Placental epithelial cell (primary cell): ENCODE measurements around the gene PCDHGB7. TPM values are rescaled to one million over a fixed set of nuclear protein-coding genes. Genes with fewer than 3 reads are reported as not detected.

Experiments
- total RNA-seq: library from RNA; depleted of rRNA; stranded (reverse); fragments of >200 nt; gene quantifications from 2 replicates; pipeline ENCODE4 v1.2.3, GENCODE V29; 2012

PCDHGB7 gene
- total RNA-seq, 1 donor: 7.5 TPM

Other genes with a start within 250 kb of the PCDHGB7 start
- gene PCDHB7, start 245.0 kb upstream of the PCDHGB7 start, total RNA-seq: 0.22 and 0.79 TPM in 2 replicates
- gene PCDHB8, start 239.9 kb upstream of the PCDHGB7 start, total RNA-seq: under 0.01 TPM in 1 of 2 replicates, not detected in the other
- under 0.01 and 0.11 TPM in 2 replicates for gene PCDHB16, start 235.3 kb upstream of the PCDHGB7 start, total RNA-seq
- 0.54 TPM in 1 of 2 replicates, not detected in the other for gene PCDHB9, start 230.5 kb upstream of the PCDHGB7 start, total RNA-seq
- 0.39 TPM in 1 of 2 replicates, not detected in the other for gene PCDHB10, start 225.3 kb upstream of the PCDHGB7 start, total RNA-seq
- gene PCDHB11, start 218.1 kb upstream of the PCDHGB7 start, total RNA-seq: 0.39 TPM in 1 of 2 replicates, not detected in the other
- under 0.01 and 0.11 TPM in 2 replicates for gene PCDHB12, start 209.0 kb upstream of the PCDHGB7 start, total RNA-seq
- 0.43 and 0.79 TPM in 2 replicates for gene PCDHB13, start 203.8 kb upstream of the PCDHGB7 start, total RNA-seq
- gene PCDHB14, start 194.3 kb upstream of the PCDHGB7 start, total RNA-seq: 0.22 and 1.2 TPM in 2 replicates
- gene PCDHB15, start 172.3 kb upstream of the PCDHGB7 start, total RNA-seq: 0.11 and 0.39 TPM in 2 replicates
- 0.22 and 0.39 TPM in 2 replicates for gene SLC25A2, start 113.6 kb upstream of the PCDHGB7 start, total RNA-seq
- gene TAF7, start 96.9 kb upstream of the PCDHGB7 start, total RNA-seq: 49.9 and 60.9 TPM in 2 replicates
- 0.22 and 0.39 TPM in 2 replicates for gene PCDHGA1, start 87.2 kb upstream of the PCDHGB7 start, total RNA-seq
- 0.43 and 1.2 TPM in 2 replicates for gene PCDHGA2, start 78.9 kb upstream of the PCDHGB7 start, total RNA-seq
- gene PCDHGA3, start 73.8 kb upstream of the PCDHGB7 start, total RNA-seq: 0.33 and 1.2 TPM in 2 replicates
- gene PCDHGB1, start 67.6 kb upstream of the PCDHGB7 start, total RNA-seq: 0.98 and 2.0 TPM in 2 replicates
- gene PCDHGA4, start 62.7 kb upstream of the PCDHGB7 start, total RNA-seq: 1.5 and 2.7 TPM in 2 replicates
- 0.33 and 2.4 TPM in 2 replicates for gene PCDHGB2, start 57.7 kb upstream of the PCDHGB7 start, total RNA-seq
- gene PCDHGA5, start 53.5 kb upstream of the PCDHGB7 start, total RNA-seq: 0.43 and 1.6 TPM in 2 replicates
- 3.1 and 5.9 TPM in 2 replicates for gene PCDHGB3, start 47.4 kb upstream of the PCDHGB7 start, total RNA-seq
- gene PCDHGA6, start 43.8 kb upstream of the PCDHGB7 start, total RNA-seq: 2.6 and 3.9 TPM in 2 replicates
- 2.8 and 5.5 TPM in 2 replicates for gene PCDHGA7, start 34.9 kb upstream of the PCDHGB7 start, total RNA-seq
- 12.0 and 13.0 TPM in 2 replicates for gene PCDHGB4, start 30.0 kb upstream of the PCDHGB7 start, total RNA-seq
- 1.2 and 3.5 TPM in 2 replicates for gene PCDHGA8, start 25.0 kb upstream of the PCDHGB7 start, total RNA-seq
- gene PCDHGB5, start 19.7 kb upstream of the PCDHGB7 start, total RNA-seq: 13.7 and 15.4 TPM in 2 replicates
- gene PCDHGA9, start 14.9 kb upstream of the PCDHGB7 start, total RNA-seq: 4.3 and 5.7 TPM in 2 replicates
- gene PCDHGB6, start 9.7 kb upstream of the PCDHGB7 start, total RNA-seq: 2.3 and 3.1 TPM in 2 replicates
- gene PCDHGA10, start 4.7 kb upstream of the PCDHGB7 start, total RNA-seq: 4.4 and 9.4 TPM in 2 replicates
- 6.2 and 9.0 TPM in 2 replicates for gene PCDHGA11, start 3.4 kb downstream of the PCDHGB7 start, total RNA-seq
- gene PCDHGA12, start 12.8 kb downstream of the PCDHGB7 start, total RNA-seq: 6.7 and 8.2 TPM in 2 replicates
- gene PCDHGC3, start 58.3 kb downstream of the PCDHGB7 start, total RNA-seq: 9.4 and 10.3 TPM in 2 replicates
- 0.54 and 2.4 TPM in 2 replicates for gene PCDHGC4, start 67.4 kb downstream of the PCDHGB7 start, total RNA-seq
- gene PCDHGC5, start 71.4 kb downstream of the PCDHGB7 start, total RNA-seq: 0.22 and 1.6 TPM in 2 replicates
- gene DIAPH1, start 201.3 kb downstream of the PCDHGB7 start, total RNA-seq: 34.2 and 47.4 TPM in 2 replicates
- 60.1 and 66.4 TPM in 2 replicates for gene HDAC3, start 219.2 kb downstream of the PCDHGB7 start, total RNA-seq
- 7.5 and 9.7 TPM in 2 replicates for gene RELL2, start 219.3 kb downstream of the PCDHGB7 start, total RNA-seq
- gene FCHSD1, start 233.7 kb downstream of the PCDHGB7 start, total RNA-seq: 43.6 and 62.1 TPM in 2 replicates